Occipital lobe (tissue), 2 donors: ENCODE results near the gene TSC2. TPM values are rescaled to one million over a fixed set of nuclear protein-coding genes. Genes with fewer than 3 reads are reported as not detected.
"Not testable (repeated sequence)": the region's sequence is repeated elsewhere in the genome, so short reads cannot be mapped to it uniquely, and the experiment has no call there.

Experiments used
- DNase-seq: peaks from one replicate; lab custom pipeline; 2025; lab: John Stamatoyannopoulos, UW
- total RNA-seq: library from RNA; depleted of rRNA; stranded (reverse); fragments of >200 nt; gene quantifications from one replicate; pipeline ENCODE4 v1.2.3, GENCODE V29; 2014

TSC2 gene
- total RNA-seq, 1 donor from 2014 or later = 47.3 TPM

DNA sequence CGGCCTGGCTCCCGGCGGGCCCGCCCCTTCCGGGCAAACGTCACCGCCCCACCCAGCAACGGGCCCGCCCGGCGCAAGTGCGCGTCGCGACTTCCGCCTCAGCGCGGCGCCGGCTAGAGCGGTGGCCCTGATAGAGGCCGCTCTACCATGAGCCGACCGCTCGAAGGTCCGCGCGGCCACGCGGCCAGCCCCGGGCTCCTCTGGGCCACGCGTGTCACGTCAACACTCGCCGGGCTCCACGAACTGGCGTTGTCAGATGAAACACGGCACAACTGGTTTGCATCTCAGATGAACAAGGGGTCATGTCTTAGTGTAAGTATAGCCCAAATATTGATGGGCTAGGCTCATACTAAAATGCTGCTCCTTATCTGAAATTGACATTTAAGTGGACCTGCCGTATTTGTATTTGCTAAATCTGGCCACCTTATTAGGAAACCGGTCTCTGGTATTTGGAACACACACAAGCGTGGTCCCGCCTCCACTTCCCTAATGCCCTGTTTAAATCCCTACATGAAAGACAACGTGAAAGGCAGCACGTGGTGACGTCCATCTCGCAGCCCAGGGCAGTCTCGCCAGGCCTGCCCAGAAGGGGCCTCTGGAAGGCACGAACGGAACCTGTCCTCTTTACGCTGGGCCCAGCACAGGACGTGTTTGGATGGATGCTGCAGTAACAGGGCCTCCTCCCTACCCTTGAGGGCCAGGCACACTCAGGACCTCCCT, 37.8 kb upstream of the TSC2 start, which contains the start of gene ZNF598:
Gene ZNF598, minus strand, starts transcription at position 31 of the 720 bp plus-strand sequence.
- DNase-seq = peak; percentile 71

DNA sequence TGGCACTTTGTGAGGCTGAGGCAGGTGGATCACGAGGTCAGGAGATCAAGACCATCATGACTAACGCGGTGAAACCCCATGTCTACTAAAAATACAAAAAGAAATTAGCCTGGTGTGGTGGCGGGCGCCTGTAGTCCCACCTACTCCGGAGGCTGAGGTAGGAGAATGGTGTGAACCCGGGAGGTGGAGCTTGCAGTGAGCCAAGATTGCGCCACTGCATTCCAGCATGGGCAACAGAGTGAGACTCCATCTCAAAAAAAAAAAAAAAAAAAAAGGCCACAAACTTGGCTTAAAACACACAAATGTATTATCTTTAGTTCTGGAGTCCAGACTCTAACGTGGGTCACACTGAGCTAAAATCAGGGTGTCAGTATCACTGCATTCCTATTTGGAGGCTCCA, 36.1 kb upstream of the TSC2 start:
- DNase-seq = not testable (repeated sequence)

GRCh38 chr16:2013527-2013926, 34.3 kb upstream of the TSC2 start:
- no peak for DNase-seq

DNA sequence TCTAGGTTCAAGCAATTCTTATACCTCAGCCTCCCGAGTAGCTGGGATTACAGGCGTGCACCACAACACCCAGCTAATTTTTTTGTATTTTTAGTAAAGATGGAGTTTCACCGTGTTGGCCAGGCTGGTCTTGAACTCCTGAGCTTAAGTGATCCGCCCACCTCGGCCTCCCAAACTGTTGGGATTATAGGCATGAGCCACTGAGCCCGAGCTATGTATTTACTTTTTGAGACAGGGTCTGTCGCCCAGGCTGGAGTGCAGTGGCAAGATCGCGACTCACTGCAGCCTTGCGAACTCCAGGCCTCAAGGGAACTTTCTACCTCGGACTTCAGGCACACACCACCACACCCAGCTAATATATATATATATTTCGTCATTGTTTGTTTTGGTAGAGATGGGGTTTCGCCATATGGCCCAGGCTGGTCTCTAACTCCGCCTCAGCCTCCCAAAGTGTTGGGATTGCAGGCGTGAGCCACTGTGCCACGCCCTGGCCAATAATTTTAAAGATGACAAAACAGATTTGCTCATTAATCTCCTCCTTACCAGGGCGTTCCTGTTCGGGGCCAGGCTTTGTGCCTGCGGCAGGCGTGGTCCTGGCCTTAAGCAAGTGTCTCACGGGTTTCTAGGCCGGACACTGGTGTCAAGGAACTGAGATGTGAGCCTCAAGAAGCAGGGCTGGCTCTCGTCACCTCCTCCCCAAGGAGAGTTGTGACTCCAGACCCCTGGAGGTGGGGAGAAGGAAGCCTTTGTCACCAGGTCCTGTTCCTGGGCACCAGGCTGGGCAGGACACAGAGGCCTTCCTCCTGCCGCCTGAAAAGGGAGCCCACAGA, 32.5 kb upstream of the TSC2 start:
- no peak for DNase-seq

DNA sequence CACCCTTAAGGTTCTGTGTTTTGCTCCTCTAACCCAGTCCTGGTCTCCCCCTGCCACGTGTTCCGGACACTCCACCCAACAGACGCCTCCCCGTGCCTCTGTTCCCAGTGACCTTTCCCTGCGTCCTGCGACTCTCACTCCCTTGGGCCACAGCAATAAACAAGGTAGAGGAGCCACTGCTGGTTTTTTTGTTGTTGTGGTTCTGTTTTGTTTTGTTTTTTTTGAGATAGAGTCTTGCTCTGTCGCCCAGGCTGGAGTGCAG, 31.9 kb upstream of the TSC2 start:
- no peak for DNase-seq

DNA sequence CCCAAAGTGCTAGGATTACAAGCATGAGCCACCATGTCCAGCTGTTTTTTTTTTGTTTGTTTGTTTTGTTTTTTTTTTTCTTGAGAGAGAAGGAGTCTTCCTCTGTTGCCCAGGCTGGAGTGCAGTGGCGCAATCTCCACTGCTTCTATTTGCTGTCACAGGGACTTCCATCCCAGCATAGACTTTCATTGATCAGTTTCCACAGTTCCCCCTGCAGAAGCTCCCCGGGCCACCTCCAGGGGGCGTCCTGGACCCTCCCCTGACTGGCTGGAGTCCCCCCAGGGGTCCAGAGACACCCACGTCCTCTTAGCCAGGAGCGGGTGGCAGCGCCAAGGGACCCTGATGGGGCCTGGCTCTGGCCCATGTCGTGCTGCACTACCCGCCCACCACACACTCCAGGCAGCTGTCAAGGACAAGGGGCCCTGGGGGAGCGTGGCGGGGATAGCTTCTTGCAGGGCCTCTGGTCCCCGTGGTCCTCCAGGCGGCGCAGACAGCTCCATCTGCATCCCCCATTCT, 31.3 kb upstream of the TSC2 start:
- no peak for DNase-seq

DNA sequence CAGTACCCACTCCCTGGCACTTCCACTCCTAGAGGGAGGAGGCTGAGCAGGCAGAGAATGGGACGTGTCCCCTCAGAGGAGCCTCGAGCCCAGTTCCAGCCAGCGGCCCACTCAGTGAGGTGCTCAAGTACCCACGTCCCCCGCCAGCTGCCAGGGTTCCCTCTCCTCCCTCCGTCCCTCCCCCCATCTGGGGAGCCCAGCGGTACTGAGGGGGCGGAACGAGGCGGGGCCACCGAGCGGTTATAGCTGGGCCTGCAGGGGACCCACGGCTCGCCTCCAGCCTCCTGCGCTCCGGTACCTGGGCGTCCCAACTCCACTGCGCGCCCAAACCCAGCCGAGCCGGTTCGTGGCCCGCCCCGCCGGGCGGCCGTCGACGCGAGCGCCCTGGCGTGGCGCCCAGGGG, 28.3 kb upstream of the TSC2 start, which contains the start of gene NPW:
Gene NPW, plus strand, starts transcription at position 268 of the 403 bp plus-strand sequence.
- DNase-seq = no peak

DNA sequence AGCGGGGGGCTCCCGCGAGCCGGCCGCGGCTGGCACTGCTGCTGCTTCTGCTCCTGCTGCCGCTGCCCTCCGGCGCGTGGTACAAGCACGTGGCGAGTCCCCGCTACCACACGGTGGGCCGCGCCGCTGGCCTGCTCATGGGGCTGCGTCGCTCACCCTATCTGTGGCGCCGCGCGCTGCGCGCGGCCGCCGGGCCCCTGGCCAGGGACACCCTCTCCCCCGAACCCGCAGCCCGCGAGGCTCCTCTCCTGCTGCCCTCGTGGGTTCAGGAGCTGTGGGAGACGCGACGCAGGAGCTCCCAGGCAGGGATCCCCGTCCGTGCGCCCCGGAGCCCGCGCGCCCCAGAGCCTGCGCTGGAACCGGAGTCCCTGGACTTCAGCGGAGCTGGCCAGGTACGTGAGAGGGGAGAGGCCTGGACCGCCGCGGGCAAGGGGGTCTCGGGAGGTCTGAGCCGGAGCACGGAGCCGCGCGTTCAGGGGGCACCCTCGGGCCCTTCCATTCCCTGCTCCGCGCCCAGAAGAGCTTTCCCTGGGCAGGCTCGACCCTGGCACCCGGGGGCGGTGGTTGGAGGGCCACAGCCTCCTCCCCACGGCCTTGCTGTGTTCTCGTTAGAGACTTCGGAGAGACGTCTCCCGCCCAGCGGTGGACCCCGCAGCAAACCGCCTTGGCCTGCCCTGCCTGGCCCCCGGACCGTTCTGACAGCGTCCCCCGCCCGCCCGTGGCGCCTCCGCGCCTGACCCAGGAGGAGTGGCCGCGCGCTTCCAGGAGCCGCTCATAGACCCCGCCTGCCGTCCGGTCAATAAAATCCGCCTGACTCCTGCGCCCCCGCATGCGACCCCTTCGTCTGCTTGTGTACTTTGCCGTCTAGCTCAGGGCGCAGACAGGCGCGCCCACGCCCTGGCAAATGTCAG, 27.6 kb upstream of the TSC2 start:
- no peak for DNase-seq

DNA sequence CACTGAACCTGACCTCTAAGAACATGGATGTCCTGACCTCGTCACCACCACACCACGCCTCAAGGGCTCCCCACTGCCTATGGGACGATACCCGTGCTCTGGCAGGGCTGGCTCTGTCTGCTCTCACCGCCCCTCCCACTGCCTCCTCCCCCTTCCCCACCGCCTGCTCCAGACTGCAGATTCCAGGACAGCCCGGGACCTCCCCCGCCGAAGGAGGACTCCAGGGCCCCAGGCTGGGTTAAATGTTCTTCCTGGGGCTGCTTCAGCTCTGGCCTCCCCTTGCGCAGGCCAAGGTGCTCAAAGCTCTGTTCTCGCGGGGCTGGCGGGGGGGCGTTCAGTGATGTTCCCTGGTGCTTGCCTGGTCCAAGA, 25.1 kb upstream of the TSC2 start:
- no peak for DNase-seq

GRCh38 chr16:2023092-2024031, 24.4 kb upstream of the TSC2 start:
- peak; percentile 87 for DNase-seq

DNA sequence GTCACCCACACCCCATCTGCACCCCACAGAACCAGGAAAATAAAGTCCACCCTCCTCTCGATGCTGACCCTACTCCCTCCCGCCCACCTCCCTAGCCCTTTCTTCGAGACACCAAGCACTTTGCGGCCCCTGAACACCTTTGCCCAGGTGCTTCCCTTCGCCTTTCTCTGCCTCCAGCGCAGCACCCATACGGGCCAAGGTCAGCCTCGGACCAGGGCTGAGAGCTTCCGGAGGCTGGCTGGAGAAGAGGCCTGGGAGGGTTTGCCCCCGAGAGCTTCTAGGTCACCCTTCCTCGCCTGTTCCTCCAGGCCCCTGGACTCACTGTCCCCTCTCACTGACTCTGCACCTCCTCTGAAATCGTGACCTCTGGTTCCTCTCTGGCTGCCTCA, 23.8 kb upstream of the TSC2 start:
- DNase-seq = no peak

DNA sequence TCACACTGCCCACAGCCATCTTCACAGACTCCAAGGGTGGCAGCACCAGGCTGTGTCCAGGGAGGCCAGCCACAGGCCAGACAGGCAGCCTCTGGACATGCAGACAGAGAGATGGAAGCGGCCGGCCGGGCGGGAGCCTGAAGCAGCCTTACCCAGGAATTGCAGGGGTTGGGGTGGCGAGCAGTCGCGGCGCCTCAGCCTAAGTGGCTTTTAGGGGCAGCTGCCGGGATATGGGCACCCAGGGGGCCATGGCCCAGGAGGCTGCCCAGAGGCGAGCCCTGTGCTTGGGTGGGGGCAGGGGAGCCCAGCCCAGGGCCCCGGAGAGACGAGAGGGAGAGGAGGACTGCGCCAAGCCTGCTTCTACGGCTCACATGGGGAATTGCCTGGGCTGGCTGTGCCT, 22.5 kb upstream of the TSC2 start:
- no peak for DNase-seq

- DNase-seq = no peak
These were observed 21.8 kb upstream of the TSC2 start for GRCh38 chr16:2025878-2026460.

- DNase-seq = no peak
These were observed 21.2 kb upstream of the TSC2 start, which contains the start of gene NHERF2 for GRCh38 chr16:2026461-2027023. Gene NHERF2 (plus strand): TSS chr16:2026902. CDS start chr16:2027006, 104 bp downstream.

- no peak for DNase-seq
These were observed 20.5 kb upstream of the TSC2 start for GRCh38 chr16:2027024-2028010.

- DNase-seq = no peak
These were observed 19.6 kb upstream of the TSC2 start for GRCh38 chr16:2028146-2028545.

- no peak for DNase-seq
These were observed 19.1 kb upstream of the TSC2 start for GRCh38 chr16:2028620-2029220.

DNA sequence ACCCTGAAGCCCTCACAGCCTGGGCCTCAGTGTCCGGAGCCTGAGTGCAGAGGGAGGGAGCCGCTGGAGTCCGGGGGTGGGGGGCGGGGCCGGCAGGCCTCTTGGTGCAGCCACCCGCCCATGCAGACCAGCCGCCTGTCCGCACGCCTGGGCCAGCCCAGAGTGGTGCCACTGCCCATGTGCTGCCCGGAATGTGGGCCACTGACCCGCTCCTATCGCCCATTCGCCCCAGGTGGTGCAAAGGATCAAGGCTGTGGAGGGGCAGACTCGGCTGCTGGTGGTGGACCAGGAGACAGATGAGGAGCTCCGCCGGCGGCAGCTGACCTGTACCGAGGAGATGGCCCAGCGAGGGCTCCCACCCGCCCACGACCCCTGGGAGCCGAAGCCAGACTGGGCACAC, 18.4 kb upstream of the TSC2 start:
- no peak for DNase-seq
